ENCODE data around the gene ACOT13. TPM values are rescaled to one million over a fixed set of nuclear protein-coding genes. Genes with fewer than 3 reads are reported as not detected.
A peak's percentile ranks its signal among the peaks of the same experiment; 100 is the strongest.
"Not testable (repeated sequence)": the region's sequence is repeated elsewhere in the genome, so short reads cannot be mapped to it uniquely, and the experiment has no call there.

ACOT13 gene
- total RNA-seq, 2 experiments from 2014 or later: 34.0 to 36.1 TPM

- intact Hi-C loops (cut with micrococcal nuclease): no loop called here
- CTCF ChIA-PET: interaction anchor here (0.7 to 1.0 kb wide), 2 partner anchors 102 to 104 kb away, joined by 3 read pairs; no protein-coding TSS in a partner anchor
- H3K4me1 Mint-ChIP-seq (ENCODE audit: low read depth): no peaks in the 10 kb centered on the region
- H3K4me3 Mint-ChIP-seq: no peak overlapping the region
- H3K27me3 Mint-ChIP-seq (ENCODE audit: low read depth): no peaks in the 10 kb centered on the region
- DNase-seq: no peak
- H3K27ac Mint-ChIP-seq: no peak overlapping the region
- no peaks in the 10 kb centered on the region for H3K36me3 Mint-ChIP-seq (ENCODE audit: low read depth)
- no peaks in the 10 kb centered on the region for H3K9me3 Mint-ChIP-seq
Measured at GRCh38 chr6:24683297-24684296, 16.7 kb downstream of the ACOT13 start.

GRCh38 chr6:24686408-24686807 is 19.5 kb downstream of the ACOT13 start:
- Mint-ChIP-seq H3K27ac (no peak overlapping the region), H3K27me3 (ENCODE audit: low read depth) (no peaks in the 10 kb centered on the region), H3K9me3 (no peaks in the 10 kb centered on the region), H3K4me1 (ENCODE audit: low read depth) (peaks cover 8% of the 10 kb centered on the region), H3K4me3 (no peak overlapping the region), H3K36me3 (ENCODE audit: low read depth) (no peaks in the 10 kb centered on the region)
- no peak for DNase-seq
- intact Hi-C loops (cut with micrococcal nuclease): no loop called here
- CTCF ChIA-PET: interaction anchor here (0.6 kb wide), 1 partner anchor 19 kb away, joined by 3 read pairs; the partner anchor contains the start of genes ACOT13 and TDP2

GRCh38 chr6:24686946-24687345 is 20.1 kb downstream of the ACOT13 start:
- no peak for DNase-seq

GRCh38 chr6:24689964-24690363 is 23.1 kb downstream of the ACOT13 start:
- H3K36me3 Mint-ChIP-seq (ENCODE audit: low read depth): no peaks in the 10 kb centered on the region
- H3K27me3 Mint-ChIP-seq (ENCODE audit: low read depth): no peaks in the 10 kb centered on the region
- intact Hi-C loops (cut with micrococcal nuclease): no loop called here
- no peaks in the 10 kb centered on the region for H3K9me3 Mint-ChIP-seq
- H3K4me3 Mint-ChIP-seq: no peak overlapping the region
- DNase-seq: no peak
- H3K27ac Mint-ChIP-seq: no peak overlapping the region
- CTCF ChIA-PET: interaction anchor here (0.9 to 2.1 kb wide), 2 partner anchors 107 to 821 kb away, joined by 3 to 15 read pairs; no protein-coding TSS in a partner anchor
- H3K4me1 Mint-ChIP-seq (ENCODE audit: low read depth): peaks cover 22% of the 10 kb centered on the region

More at GRCh38 chr6:24686946-24687345, 20.1 kb downstream of the ACOT13 start:
- intact Hi-C loops (cut with micrococcal nuclease): no loop called here
- peaks cover 14% of the 10 kb centered on the region for H3K4me1 Mint-ChIP-seq (ENCODE audit: low read depth)
- H3K27me3 Mint-ChIP-seq (ENCODE audit: low read depth): no peaks in the 10 kb centered on the region
- CTCF ChIA-PET: interaction anchor here (0.6 kb wide), 1 partner anchor 20 kb away, joined by 3 read pairs; the partner anchor contains the start of genes ACOT13 and TDP2
- H3K27ac Mint-ChIP-seq: no peak overlapping the region
- H3K9me3 Mint-ChIP-seq: no peaks in the 10 kb centered on the region
- H3K4me3 Mint-ChIP-seq: no peak overlapping the region
- H3K36me3 Mint-ChIP-seq (ENCODE audit: low read depth): no peaks in the 10 kb centered on the region

GRCh38 chr6:24690593-24690992 is 23.7 kb downstream of the ACOT13 start:
- intact Hi-C loops (cut with micrococcal nuclease): no loop called here
- H3K27me3 Mint-ChIP-seq (ENCODE audit: low read depth): no peaks in the 10 kb centered on the region
- CTCF ChIA-PET: interaction anchor here (2.1 to 9.3 kb wide), 2 partner anchors 108 to 110 kb away, joined by 15 to 100 read pairs; no protein-coding TSS in a partner anchor
- peaks cover 24% of the 10 kb centered on the region for H3K4me1 Mint-ChIP-seq (ENCODE audit: low read depth)
- no peak overlapping the region for H3K4me3 Mint-ChIP-seq
- no peaks in the 10 kb centered on the region for H3K9me3 Mint-ChIP-seq
- no peak for DNase-seq
- no peak overlapping the region for H3K27ac Mint-ChIP-seq
- no peaks in the 10 kb centered on the region for H3K36me3 Mint-ChIP-seq (ENCODE audit: low read depth)

GRCh38 chr6:24691550-24691949 is 24.7 kb downstream of the ACOT13 start:
- intact Hi-C loops (cut with micrococcal nuclease): no loop called here
- Mint-ChIP-seq H3K36me3 (ENCODE audit: low read depth) (no peaks in the 10 kb centered on the region), H3K27me3 (ENCODE audit: low read depth) (no peaks in the 10 kb centered on the region), H3K4me1 (ENCODE audit: low read depth) (peaks cover 32% of the 10 kb centered on the region), H3K4me3 (no peak overlapping the region), H3K27ac (no peak overlapping the region), H3K9me3 (no peaks in the 10 kb centered on the region)
- DNase-seq: no peak
- CTCF ChIA-PET: interaction anchor here (1.1 to 9.3 kb wide), 2 partner anchors 106 to 111 kb away, joined by 5 to 100 read pairs; no protein-coding TSS in a partner anchor

- Mint-ChIP-seq H3K9me3 (no peaks in the 10 kb centered on the region), H3K4me1 (ENCODE audit: low read depth) (peaks cover 32% of the 10 kb centered on the region), H3K27ac (no peak overlapping the region), H3K27me3 (ENCODE audit: low read depth) (no peaks in the 10 kb centered on the region), H3K4me3 (no peak overlapping the region), H3K36me3 (ENCODE audit: low read depth) (no peaks in the 10 kb centered on the region)
- DNase-seq: no peak
- CTCF ChIA-PET: interaction anchor here (1.1 to 9.3 kb wide), 3 partner anchors 22 to 111 kb away, joined by 3 to 100 read pairs (median 5); no protein-coding TSS in a partner anchor
- intact Hi-C loops (cut with micrococcal nuclease): no loop called here
Measured at GRCh38 chr6:24692003-24692402, 25.1 kb downstream of the ACOT13 start.

GRCh38 chr6:24692415-24692814 is 25.5 kb downstream of the ACOT13 start:
- H3K27me3 Mint-ChIP-seq (ENCODE audit: low read depth): no peaks in the 10 kb centered on the region
- H3K4me3 Mint-ChIP-seq: no peak overlapping the region
- no peak for DNase-seq
- CTCF ChIA-PET: interaction anchor here (1.3 to 9.3 kb wide), 2 partner anchors 23 to 112 kb away, joined by 3 to 100 read pairs; no protein-coding TSS in a partner anchor
- peaks cover 32% of the 10 kb centered on the region for H3K4me1 Mint-ChIP-seq (ENCODE audit: low read depth)
- H3K27ac Mint-ChIP-seq: no peak overlapping the region
- H3K9me3 Mint-ChIP-seq: no peaks in the 10 kb centered on the region
- H3K36me3 Mint-ChIP-seq (ENCODE audit: low read depth): no peaks in the 10 kb centered on the region
- intact Hi-C loops (cut with micrococcal nuclease): no loop called here

- intact Hi-C loops (cut with micrococcal nuclease): no loop called here
- no peak overlapping the region for H3K4me3 Mint-ChIP-seq
- H3K27ac Mint-ChIP-seq: no peak overlapping the region
- peaks cover 35% of the 10 kb centered on the region for H3K4me1 Mint-ChIP-seq (ENCODE audit: low read depth)
- H3K9me3 Mint-ChIP-seq: no peaks in the 10 kb centered on the region
- no peak for DNase-seq
- CTCF ChIA-PET: interaction anchor here (1.3 to 9.3 kb wide), 2 partner anchors 23 to 112 kb away, joined by 3 to 100 read pairs; no protein-coding TSS in a partner anchor
- H3K36me3 Mint-ChIP-seq (ENCODE audit: low read depth): no peaks in the 10 kb centered on the region
- no peaks in the 10 kb centered on the region for H3K27me3 Mint-ChIP-seq (ENCODE audit: low read depth)
Measured at GRCh38 chr6:24692848-24693592, 26.1 kb downstream of the ACOT13 start.

GRCh38 chr6:24694198-24694597 is 27.3 kb downstream of the ACOT13 start:
- H3K27ac Mint-ChIP-seq: no peak overlapping the region
- H3K4me3 Mint-ChIP-seq: no peak overlapping the region
- no peak for DNase-seq
- no peaks in the 10 kb centered on the region for H3K27me3 Mint-ChIP-seq (ENCODE audit: low read depth)
- H3K4me1 Mint-ChIP-seq (ENCODE audit: low read depth): peaks cover 40% of the 10 kb centered on the region
- no peaks in the 10 kb centered on the region for H3K9me3 Mint-ChIP-seq
- peaks cover 3% of the 10 kb centered on the region for H3K36me3 Mint-ChIP-seq (ENCODE audit: low read depth)
- intact Hi-C loops (cut with micrococcal nuclease): loop anchor here (2.0 kb wide), 1 partner anchor 325 kb away; no protein-coding TSS in a partner anchor
- CTCF ChIA-PET: interaction anchor here (9.3 kb wide), 1 partner anchor 114 kb away, joined by 100 read pairs; no protein-coding TSS in a partner anchor

GRCh38 chr6:24695635-24696034 is 28.8 kb downstream of the ACOT13 start:
- not testable (repeated sequence) for H3K9me3 Mint-ChIP-seq; H3K4me3 Mint-ChIP-seq; H3K27ac Mint-ChIP-seq; H3K27me3 Mint-ChIP-seq (ENCODE audit: low read depth); H3K36me3 Mint-ChIP-seq (ENCODE audit: low read depth)
- peaks cover 54% of the 10 kb centered on the region for H3K4me1 Mint-ChIP-seq (ENCODE audit: low read depth)
- intact Hi-C loops (cut with micrococcal nuclease): loop anchor here (1.0 to 5.0 kb wide), 9 partner anchors 48 to 412 kb away; partner anchors contain the start of gene KIAA0319
- CTCF ChIA-PET: interaction anchor here (9.3 kb wide), 1 partner anchor 115 kb away, joined by 100 read pairs; no protein-coding TSS in a partner anchor
- DNase-seq: peak; percentile 58

All from activated naive CD4-positive, alpha-beta T cell treated with anti-CD3 and anti-CD28 coated beads for 36 hours (primary cell).